Stimulated activated CD8-positive, alpha-beta memory T cell treated with anti-CD3 and anti-CD28 coated beads, Interleukin-2, amount 100 ng/mL, for 1 hour (primary cell): ENCODE data around the gene ADH6.
"Not testable (repeated sequence)": the region's sequence is repeated elsewhere in the genome, so short reads cannot be mapped to it uniquely, and the experiment has no call there.

Experiments used
- DNase-seq, 2 donors: peaks; one replicate each; pipeline ENCODE4 v3.0.0-alpha.2; 2020; ENCODE audit warnings: low read depth in 2 of 2

The ADH6 gene

GRCh38 chr4:99190336-99190735 is 28.7 kb downstream of the ADH6 start:
- no peak for DNase-seq

- DNase-seq = not testable (repeated sequence)
Observed at GRCh38 chr4:99189900-99190299, 29.1 kb downstream of the ADH6 start.

DNA sequence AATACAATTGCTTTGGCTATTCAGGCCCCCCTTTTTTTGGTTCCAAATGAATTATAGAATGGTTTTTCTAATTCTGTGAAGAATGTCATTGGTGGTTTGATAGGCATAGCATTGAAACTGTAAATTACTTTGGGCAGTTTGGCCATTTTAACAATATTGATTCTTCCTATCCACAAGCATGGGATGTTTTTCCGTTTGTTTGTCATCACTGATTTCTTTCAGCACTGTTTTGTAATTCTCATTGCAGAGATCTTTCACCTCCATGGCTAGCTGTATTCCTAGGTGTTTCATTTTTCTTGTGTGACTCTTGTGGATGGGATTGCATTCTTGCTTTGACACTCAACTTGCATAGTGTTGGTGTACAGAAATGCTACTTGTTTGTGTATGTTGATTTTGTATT is 33.0 kb downstream of the ADH6 start:
- DNase-seq = no peak

DNA sequence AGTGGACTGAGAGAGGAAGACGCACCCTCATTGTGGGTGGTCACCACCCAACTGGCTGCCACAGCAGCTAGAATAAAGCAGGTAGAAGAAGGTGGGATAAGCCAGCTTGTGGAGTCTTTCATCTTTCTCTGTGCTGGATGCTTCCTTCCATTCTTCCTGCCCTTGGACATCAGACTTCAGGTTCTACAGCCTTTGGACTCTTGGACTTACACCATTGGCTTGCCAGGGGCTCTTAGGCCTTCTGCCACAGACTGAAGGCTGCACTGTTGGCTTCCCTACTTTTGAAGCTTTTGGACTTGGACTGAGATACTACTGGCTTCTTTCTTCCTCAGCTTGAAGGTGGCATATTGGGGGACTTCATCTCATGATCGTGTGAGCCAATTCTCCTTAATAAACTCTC is 33.5 kb downstream of the ADH6 start:
- DNase-seq = no peak

DNA sequence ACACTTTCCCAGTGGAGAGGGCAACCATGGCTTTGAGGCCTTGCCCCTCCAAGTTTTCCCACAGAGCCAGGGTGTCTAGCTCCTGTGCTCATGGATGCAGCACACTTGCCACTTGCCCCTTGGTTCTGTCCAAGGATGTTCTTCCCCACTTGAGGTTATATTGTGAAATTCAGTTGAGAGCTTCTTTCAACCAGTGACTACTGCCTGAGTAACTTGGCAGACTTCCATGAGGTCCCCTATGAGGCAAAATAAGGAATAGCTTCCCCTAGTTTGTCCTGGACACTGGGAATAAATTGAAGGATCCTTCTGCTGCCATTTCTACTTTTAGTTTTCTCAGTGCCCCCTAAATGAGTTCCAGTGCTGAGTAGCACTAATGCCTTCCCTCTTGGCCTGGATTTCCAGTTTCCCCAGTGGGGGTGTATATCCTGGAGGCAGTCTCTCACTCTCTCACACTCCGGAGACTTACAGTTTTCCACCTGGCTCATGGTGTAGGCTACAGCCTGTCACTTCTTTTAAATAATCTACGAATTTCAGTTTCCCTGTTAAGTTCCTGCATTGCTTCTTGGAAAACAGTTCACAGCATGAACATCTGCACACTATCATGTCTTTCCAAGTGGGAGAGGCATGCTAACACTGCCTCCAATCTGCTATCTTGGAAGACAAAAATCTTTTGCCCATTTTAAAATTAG is 38.5 kb downstream of the ADH6 start:
- DNase-seq = no peak

- DNase-seq = no peak
Observed at GRCh38 chr4:99179626-99180025, 39.4 kb downstream of the ADH6 start.

GRCh38 chr4:99179178-99179577 is 39.9 kb downstream of the ADH6 start:
- DNase-seq = no peak

DNA sequence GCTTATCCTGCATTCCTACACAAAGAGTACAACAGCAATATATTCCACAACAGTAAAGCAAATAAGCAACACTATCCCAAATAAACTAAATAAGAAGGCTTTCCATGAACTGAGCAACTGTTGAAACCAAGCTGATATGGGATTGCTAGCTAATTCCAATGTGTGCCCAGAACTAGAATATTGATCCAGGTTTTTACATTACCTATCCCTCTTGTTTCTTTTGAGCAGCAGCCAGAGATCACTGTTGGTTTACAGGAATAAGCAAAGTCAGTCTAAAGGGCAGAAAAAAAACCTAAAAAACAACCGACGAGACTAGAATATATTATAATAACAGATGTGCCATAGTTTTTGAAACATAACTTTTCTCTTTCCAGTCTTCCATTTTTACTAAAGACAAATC is 52.5 kb downstream of the ADH6 start:
- no peak for DNase-seq

DNA sequence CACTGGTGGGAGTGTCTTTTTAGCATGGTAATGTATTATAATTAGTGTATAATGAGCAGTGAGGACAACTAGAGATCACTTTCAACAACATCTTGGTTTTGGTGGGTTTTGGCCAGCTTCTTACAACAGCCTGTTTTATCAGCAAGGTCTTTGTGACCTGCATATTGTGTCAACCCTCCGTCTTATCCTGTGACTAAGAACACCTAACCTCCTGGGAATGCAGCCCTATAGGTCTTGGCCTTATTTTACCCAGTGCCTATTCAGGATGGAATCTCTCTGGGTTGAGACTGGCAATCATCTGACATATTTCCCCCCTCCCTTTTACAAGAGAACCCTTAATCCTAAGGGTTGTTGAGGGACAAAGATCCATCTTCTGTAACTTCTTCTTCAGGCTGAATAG is 53.1 kb downstream of the ADH6 start:
- no peak for DNase-seq

DNA sequence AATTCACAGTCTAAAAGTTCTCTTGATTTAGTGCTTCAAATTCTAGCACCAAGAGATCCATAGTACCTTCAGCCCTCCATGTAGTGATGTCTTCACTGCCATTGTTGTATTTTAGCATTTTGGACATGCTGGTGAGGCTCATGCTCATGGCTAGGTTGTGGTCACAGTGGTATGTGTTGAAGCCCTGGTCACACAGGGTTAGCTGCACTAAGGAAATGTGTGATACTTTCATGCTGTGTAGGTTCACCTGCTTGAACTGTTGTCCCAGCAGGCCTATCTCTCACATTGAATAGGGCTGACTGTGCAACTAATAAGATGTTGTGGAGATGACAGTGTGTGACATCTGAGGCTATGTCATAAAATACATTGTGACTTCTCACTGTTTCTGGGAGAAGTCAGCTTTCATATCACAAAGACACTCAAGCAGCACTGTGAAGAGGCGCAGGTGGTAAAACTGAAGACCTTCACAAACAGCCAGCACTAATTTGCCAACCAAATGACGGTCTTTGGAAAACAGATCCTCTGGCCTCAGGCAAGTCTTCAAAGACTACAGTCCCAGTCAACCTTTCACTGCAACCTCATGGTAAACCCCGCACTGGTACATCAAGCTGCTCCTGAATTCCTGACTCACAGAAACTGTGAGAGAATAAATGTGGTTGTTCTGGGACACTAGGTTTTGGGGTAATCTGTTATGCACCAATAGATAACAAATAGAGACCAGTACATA is 57.5 kb downstream of the ADH6 start:
- no peak for DNase-seq

DNA sequence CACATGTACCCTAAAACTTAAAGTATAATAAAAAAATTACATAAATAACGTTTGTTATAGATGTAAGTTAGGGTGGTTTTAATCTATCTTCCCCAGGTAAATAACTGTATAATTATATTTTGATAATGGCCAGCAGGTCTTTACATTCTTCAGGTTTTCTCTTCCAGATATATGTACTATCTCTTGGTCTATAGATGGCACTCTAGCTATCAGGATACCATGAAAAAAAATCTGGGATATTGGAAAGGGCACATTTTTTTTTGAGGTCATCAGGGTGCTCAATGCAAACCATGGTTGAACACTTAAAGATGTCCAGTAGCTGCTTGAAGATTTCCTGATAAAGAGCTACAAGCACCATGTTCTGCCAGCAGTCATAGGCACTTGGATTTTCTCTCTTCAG is 59.3 kb downstream of the ADH6 start:
- no peak for DNase-seq

- no peak for DNase-seq
Observed at GRCh38 chr4:99157478-99157935, 61.5 kb downstream of the ADH6 start.

- DNase-seq = no peak
Observed at GRCh38 chr4:99156992-99157391, 62.1 kb downstream of the ADH6 start.

DNA sequence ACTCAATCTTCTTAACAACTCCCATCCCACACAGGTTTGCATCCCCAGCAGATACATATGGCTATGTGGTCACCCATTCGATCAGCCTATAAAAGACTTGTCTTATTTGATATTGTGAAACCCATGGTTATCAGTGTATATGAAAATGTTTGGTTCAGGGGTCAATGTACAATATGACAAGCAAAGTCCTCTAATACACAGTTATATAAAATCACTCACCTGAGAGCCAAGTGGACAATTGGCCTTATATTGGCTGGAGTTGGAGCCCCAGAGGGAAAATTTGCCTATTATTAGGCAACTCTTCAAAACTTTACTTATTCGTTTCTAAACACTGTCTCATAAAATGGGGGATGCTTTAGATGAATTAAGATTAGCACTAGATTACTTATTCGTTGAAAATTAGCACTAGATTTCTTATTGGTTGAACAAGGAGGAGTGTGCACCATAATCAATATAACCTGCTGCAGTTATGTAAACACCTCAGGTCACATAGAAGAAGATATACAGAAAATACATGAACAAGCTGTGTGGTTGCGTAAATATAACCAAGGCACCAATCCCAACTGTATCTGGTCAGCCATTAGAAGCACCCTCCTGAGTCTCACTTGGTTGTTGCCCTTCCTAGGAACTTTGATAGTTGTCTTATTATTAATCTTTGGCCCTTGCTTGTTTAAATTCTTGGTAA is 64.2 kb downstream of the ADH6 start:
- no peak for DNase-seq
